Activated CD4-positive, CD25-positive, alpha-beta regulatory T cell treated with anti-CD3 and anti-CD28 coated beads, Interleukin-2, amount 50 U/mL, for 24 hours (primary cell): Measurements from ENCODE around the gene MRPS31.
"Not testable (repeated sequence)": the region's sequence is repeated elsewhere in the genome, so short reads cannot be mapped to it uniquely, and the experiment has no call there.

Experiments
- ATAC-seq, 2 donors: fragments of 150-1000 bp; cut with Tn5 transposase; one replicate each; pipeline ENCODE4 v1.10.0; 2021; ENCODE audit warnings: mild to moderate bottlenecking in 1 of 2, moderate library complexity in 1 of 2

The MRPS31 gene

DNA sequence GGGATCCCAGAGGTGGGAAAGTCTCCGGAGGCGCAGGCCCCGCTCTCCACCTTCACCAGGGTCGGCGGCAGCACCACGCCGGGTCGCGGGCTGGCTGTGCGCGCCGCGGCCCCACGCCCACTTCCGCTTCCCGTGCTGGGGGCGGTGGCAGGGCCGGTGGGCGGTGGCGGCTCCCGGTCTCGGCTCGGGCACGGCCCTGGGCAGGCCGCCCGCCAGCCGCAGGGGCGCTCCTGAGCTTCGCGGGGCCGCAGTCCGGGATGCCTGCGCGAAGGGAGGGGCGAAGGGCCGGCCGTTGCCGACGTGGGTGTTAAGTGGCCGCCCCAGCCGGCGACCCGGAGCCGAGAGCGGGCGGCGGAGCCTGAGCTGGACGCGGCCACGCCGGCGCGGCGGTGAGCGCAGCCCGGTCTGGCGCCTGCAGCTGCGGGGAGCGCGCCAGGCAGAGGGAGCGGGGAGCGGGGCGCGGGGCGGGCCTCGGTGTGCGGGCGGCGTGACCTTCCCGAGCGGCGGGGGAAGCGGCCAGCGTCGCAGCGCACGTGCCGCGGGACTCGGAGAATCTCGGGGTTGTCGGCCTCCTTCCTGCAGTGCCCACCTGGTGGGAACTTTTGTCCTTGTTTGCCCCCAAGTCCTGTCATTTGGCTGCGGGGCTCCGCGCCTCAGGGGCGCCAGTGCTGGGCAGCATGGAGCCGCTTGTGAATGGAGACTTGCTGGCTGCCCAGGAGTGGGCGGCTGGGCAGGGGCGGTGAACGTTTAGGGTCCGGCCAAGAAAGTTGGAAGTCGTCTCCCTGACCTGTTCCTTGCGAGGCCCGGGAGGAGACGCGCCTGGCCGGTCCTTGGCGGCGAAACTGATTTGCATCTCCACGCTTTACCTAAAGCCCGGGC lies 18.5 kb upstream of the MRPS31 start, which contains the start of gene SLC25A15:
Gene SLC25A15 (plus strand): TSS at position 337 of the 879 bp plus-strand sequence. CDS start 3,616 bp downstream, outside the sequence.
- ATAC-seq = peak; percentile 89

- ATAC-seq = not testable (repeated sequence)
These were observed 17.7 kb upstream of the MRPS31 start for GRCh38 chr13:40788540-40789274.

GRCh38 chr13:40787062-40787461 lies 16.1 kb upstream of the MRPS31 start:
- ATAC-seq = no peak

DNA sequence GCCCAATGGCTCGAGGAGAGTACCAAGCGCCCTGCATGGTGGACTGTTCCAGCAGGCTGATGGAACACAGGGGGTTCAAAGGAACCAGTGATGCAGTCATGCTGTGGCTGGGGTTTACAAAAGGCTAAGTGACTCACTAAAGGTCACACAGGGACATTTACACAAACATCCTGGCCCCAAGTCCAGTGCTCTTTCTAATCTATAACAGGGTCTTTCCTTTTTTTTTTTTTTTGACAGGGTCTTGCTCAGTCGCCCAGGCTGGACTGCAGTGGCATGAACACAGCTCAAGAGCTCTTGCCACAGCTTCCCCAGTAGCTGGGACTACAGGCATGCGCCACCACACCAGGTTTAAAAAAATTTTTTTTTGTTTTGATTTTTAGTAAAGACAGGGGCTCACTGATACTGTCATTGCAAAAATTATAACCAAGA lies 15.6 kb upstream of the MRPS31 start:
- ATAC-seq = no peak

GRCh38 chr13:40784540-40784939 lies 13.6 kb upstream of the MRPS31 start:
- ATAC-seq = no peak

GRCh38 chr13:40782971-40783370 lies 12.0 kb upstream of the MRPS31 start:
- ATAC-seq = not testable (repeated sequence)

DNA sequence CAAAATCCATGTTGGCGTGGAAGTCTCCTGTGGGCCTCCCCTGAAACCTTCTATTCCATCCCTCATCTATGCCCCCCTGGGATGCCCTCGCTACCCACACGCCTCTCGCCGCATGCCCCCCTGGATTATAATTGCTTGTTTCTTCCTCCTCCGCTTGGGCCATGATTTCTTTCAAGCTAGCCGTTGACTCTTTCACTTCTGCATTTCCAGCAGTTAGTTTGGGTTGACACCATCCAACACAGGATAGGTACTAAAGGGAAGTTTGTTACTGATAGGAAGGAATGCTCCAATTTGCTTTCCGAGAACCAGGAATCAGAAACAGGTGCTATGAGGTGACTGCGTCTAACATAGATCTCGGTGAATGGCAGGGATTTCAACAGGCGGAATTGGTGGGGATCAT lies 10.7 kb upstream of the MRPS31 start:
- ATAC-seq = no peak

DNA sequence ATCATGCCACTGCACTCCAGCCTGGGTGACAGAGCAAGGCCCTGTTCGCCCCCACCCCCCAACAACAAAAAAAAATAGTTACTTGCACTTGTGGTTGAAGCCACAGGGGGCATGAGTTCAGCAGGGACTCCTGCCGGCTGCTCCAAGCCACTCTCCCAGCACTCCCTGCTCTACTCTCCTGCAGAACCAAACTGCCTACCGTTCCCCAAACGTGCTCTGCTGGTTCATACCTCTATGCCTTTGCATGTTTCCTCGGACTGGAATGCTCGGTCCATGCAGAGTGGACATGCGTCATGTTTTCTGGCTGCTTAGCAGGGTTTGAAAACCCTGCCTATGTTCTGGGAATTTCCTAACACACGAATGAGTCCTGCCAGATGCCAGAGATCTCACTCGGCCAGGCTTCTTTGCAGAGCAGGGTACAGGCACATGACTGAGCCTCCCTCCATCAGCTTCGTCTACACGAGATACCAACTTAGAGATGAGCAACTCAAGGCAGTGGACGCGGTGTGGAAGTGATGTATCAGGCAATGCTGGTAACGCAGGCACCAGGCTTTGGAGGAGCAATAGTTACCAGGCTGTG lies 9.9 kb upstream of the MRPS31 start:
- no peak for ATAC-seq

- no peak for ATAC-seq
These were observed 8.9 kb upstream of the MRPS31 start for GRCh38 chr13:40779796-40780285.

DNA sequence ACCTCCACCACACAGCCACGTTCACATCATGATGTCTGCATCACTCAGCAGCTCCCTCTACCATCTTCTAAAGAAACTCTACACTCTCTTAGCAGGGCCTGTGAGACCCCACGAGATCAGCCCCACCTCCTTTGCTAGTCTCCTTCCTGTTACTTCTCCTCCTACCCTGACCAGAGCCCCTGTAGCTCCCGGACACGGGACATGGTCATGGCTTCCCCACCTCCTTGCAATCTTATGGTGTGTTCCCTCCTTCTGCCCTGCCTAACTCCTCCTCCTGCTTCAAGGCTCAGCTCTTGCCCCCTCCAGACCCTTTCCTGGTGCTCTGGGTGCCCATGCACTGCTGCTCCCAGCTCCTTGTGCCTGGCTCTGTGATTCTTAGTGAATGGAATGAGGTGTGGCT lies 8.1 kb upstream of the MRPS31 start:
- no peak for ATAC-seq

GRCh38 chr13:40777809-40778175 lies 6.8 kb upstream of the MRPS31 start:
- no peak for ATAC-seq

DNA sequence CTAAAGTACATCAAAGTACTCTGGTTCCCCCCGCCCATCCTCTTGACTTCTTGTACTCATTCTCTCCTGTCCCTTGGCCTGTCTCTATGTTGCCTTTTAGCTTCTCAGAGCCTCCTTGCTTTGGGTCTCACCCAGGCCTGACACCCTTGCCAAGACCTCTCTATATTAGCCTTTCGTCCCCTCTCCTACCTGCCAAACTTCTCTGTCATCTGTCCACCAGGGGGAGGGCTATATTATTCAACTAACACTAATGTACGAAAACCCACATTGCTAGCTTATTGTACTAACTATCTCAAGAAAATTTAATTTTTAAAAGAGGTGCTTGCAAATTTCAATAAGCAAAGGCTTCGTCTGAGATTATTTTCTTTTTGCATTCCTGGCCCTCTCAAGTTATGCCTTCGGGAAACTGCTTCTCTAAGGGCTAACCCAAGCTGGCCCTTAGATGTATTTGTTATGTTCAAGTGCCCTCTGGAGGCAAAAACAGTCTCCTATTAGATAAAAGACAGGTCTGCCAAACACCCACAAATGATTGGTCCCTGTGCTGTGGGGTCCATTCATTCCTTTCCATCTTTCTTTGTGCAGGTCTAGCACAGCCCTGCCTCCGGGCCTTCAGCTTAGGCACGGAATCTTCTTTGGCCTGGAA lies 6.3 kb upstream of the MRPS31 start:
- peak; percentile 66 to 68 for ATAC-seq

DNA sequence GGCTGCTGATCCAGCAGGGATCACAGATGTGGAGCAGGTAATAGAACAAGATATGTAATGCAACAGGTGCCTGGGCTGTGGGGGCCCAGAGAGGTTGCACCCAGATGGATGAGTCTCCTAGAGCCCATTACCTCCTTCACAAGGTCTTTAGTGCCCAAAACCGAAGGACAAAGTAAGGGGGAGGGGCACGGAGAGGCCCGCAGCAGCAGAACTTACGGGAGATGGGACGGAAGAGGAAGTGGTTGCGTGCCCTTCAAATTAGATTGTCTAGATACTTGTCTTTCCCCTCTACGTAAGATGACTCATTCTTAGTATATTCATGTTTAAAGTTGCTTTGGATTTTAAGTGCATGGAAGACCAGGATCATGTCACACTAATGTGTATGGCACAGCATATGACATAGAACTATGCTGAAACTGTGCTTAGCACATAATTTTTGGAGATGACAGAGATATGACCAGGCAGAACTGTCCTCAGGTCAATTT lies 5.7 kb upstream of the MRPS31 start:
- ATAC-seq = peak; percentile 82 to 85

DNA sequence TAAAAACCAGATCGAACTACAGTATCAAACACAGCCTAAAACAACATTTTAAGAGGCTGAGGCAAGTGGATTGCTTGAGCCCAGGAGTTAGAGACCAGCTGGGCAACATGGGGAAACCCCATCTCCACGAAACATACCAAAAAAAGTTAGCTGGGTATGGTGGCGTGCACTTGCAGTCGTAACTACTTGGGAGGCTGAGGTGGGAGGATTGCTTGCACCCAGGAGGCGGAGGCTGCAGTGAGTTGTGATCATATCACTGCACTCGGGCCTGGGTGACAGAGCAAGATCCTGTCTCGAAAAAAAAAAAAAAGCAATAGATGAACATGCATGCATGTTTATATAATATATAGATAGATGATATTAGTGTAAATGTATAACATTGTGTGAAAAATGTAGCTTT lies 5.2 kb upstream of the MRPS31 start:
- ATAC-seq = peak in 1 of 2 donors; percentile 6

- ATAC-seq = no peak
These were observed 3.7 kb upstream of the MRPS31 start for GRCh38 chr13:40774672-40775071.

- ATAC-seq = no peak
These were observed 1.9 kb upstream of the MRPS31 start for GRCh38 chr13:40772765-40773473.

- no peak for ATAC-seq
These were observed 419 bp downstream of the MRPS31 start for GRCh38 chr13:40770609-40770933.

- no peak for ATAC-seq
These were observed 1.0 kb downstream of the MRPS31 start for GRCh38 chr13:40769970-40770369.

DNA sequence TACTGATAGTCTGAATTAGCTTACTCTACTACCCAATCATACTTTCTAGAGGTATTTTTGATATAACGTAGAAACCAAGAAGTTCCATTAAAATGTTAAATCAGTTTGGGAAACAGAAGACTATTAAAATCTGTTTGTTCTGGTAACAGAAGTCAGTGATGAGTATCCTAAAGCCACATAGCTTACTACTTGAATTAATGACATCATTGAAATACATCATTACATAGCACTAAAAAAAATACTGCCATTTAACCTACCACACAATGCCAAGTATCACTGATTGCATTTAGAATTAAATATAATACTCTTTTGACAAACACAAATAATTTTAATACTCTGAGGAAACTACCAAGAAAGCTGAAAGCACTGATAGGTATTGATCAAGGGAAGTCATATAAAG lies 5.4 kb downstream of the MRPS31 start:
- ATAC-seq = no peak

- ATAC-seq = peak; percentile 82 to 85
These were observed 6.2 kb downstream of the MRPS31 start for GRCh38 chr13:40764587-40765403.

- no peak for ATAC-seq
These were observed 8.1 kb downstream of the MRPS31 start for GRCh38 chr13:40762849-40763248.
